Stimulated activated naive CD8-positive, alpha-beta T cell treated with anti-CD3 and anti-CD28 coated beads, Interleukin-15, Interleukin-2, amounts not matched to agents 100 U/mL and 50 U/mL, for 24 hours (primary cell): ENCODE measurements around the gene FADS3.

Experiments
- ATAC-seq: fragments of 150-1000 bp; cut with Tn5 transposase; one replicate; pipeline ENCODE4 v1.10.0; 2021
- DNase-seq: peaks from one replicate; pipeline ENCODE4 v3.0.0; 2021

FADS3 gene

DNA sequence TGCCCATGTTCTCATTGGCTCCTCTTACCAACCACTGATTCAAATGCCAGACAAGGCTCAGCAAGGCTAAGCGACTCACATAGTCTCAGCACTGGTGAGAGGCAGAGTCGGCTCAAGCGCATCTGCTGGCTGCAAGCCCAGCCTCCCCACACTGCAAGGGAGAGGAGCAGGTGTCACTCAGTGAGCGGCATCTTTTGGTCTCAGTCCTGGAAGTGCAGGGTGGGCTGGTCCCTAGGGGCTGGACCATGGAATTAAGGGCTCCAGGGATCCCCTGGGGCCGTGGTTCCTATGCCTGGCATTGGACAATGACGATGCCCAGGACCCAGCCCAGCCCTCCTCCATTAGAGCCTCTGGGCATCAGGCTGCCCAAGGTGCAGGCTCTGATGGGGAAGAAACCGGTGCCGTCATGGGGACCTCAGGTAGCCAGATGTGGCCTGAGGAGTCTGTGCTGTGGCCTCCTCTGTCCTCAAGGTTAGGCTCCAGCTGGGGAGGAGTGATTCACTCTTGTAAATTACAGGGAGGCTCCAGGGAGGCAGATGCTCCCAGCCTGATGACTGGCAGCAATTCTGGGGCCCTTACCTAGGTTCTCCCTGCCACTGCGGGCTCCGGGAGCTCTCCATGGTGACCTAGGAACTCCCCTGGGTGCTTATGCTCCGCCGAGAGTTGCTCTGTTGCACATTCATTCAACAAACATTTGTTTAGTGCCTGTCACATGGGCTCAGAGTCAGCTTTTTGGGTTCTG is 35.2 kb downstream of the FADS3 start:
- ATAC-seq (no peak), DNase-seq (no peak)

DNA sequence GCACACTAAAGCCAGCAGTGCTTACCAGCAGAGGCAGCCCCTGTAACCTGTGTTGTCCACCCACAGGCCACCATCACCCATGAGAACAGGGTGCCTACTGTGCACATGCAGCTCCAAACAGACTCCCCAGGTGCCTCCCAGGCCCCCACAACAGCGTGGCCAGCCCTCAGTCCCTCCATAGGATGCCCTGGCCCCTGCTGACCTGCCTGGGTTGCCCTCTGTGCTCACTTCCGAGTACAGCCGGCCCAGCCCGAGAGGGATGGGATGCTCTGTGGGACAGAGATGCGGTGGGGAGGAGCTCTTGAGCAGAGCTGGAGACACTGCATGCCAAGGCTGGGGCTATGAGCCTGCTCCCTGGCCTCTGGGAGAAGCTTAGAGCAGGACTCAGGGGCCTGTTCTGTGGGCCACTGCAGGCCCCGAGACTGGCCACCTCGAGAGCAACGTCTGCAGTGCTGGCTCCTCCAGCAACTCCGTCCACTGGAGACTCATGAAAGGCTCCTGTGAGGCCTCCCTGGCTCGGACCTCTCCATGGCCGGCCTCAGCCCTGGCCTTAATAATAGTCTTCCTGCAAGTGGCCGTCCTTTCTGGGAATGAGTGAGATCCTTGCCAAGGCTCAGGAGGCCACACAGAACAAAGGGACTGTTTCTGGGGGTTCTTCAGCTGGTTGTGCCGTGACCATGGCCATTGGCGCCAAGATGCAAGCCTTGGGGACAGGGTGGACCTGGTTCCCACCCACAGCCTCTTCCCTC is 36.2 kb downstream of the FADS3 start:
- DNase-seq (no peak), ATAC-seq (no peak)

DNA sequence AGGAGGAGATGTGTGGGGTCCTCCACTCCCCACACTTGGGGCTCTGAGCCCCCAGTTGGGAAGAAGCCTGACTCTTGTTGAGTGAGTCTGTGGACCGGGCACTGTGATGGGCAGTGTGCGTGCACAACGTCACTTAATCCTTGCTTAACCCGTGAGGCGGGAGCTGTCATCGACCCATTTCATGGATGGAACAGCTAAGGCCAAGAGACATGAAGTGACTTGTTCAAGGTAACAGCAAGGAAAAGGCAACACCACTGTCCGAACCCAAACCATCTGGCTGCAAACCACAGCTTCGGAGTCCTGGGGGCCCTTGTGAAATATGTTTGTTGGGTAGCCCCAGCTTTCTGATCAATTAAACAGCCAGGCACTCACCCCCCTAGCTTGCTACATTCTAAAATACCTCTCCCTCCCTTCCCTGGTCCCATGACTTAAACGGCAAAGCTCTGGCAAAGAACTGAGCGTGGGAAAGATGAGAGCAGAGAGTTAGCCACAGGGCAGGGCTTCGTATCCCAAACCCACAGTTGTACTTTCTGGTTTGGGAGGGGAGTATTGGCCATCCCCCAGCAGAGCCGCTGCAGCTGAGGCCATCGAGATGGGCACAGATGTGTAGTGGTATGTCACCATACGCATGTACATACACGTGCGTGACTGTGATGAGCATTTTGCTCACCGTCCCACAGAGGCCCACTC is 37.0 kb downstream of the FADS3 start:
- DNase-seq (no peak), ATAC-seq (no peak)

DNA sequence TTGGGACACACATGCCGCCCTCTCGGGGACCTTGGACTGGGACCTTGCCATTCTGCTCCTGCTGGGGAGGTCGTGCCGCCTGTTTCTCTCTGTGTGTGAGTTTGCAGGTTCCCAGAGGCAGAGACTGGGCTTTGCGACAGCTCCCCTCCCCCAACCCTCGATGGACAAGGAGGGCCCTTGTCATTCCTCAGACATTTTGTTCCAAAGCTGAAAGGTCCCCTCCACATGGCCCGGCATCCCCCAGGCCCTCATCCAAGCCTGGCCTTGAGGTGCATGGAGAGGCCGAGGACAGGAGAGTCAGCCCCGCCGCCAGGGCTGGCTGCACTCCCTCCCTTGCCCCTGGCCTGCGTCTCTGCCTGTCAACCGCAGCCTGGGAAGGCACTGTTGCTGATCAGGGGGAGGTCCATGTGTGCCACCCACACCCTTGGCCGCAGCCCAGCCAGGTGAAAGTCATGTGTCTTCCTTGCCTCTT is 37.6 kb downstream of the FADS3 start:
- no peak for DNase-seq
- no peak for ATAC-seq

DNA sequence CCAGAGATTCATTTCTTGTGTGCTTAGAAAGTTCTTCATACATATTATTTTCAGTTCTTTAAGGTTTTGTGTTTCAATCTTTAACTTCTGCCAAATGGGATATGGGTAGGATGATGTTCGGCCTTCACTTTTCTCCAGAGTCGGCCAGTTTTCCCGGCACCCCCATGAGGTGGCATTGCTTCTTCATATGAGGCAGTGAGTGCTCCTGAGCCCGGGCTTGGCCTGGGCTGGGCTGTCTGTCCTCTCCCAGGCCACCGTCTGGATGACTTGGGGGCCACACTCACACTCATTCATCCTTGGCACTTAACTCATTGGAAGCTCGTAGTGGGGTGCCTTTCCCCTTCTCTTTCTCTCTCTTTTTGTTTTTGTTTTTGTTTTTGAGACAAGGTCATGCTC is 39.4 kb downstream of the FADS3 start:
- ATAC-seq (no peak), DNase-seq (no peak)

DNA sequence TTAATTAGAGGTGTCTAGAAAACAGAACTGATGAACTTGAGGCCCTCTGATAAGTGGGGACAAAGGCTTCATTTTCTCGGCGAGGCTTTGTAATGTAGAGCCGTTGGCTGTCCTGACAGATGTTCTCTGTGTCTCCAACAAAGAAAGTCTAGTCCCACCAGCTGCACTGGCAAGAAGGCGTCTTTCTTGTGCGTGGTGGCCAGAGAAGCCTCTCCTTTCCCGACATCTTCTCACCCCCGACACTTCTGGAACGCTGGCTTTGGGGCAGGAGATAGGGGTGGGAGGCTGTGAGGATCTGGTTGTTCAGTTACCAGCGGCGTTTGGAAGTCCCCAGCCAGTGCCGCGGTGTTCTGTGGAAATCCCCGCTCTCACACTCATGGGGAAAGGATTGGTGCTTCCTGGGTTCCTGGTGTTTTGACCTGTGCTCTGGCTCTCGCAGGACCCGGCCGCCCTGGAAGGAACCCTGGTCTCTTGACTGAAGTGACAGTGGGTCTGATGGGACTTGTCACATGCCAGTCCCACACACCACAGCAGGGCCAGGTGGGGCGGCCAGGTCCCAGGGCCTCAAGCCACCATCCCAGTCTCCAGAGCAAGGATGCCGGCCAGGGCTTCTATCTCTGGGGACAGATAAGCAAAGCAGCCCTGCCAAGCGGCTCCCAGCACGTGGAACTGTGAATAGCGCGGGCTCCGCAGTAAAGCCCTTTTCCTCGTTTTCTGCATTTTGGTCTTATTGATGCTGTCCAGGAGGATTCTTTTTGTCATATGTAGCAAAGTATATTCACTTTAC is 40.0 kb downstream of the FADS3 start:
- DNase-seq (no peak), ATAC-seq (no peak)

DNA sequence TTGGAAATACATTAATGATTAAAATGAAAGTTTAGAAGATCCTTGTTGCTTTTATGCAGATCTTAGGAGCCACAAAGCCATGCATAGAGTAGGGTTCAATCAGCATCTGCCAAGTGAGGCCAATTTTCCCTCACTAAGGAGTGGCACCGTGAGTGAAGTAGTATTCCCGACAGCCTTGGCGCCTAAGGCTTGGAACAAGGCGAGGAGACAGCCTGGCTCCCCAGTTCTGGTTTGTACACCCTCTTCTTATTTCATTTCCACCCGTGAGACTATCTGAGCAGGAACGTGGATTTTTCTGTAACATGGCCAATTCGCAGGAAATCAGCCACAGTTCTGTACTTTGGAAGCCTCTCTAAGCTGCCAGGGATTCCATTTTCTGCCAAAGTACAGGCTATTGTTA is 40.7 kb downstream of the FADS3 start:
- ATAC-seq (no peak), DNase-seq (no peak)

DNA sequence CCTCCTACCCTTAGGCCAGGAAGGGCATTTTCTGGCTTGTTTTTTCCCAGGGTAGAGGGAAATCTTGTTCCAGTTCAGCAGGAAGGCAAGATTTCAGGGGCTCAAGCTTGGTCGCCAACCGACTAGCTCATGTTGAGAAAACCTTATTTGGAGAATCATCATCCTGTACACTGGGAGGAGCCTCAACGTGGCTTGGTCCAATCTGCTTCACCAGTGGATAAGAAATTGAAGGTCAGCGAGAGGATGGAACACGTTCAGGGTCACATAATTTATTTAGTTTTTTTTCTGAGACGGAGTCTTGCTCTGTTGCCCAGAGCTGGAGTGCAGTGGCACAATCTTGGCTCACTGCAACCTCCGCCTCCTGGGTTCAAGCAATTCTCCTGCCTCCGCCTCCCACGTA is 42.7 kb downstream of the FADS3 start:
- no peak for ATAC-seq
- DNase-seq: no peak

DNA sequence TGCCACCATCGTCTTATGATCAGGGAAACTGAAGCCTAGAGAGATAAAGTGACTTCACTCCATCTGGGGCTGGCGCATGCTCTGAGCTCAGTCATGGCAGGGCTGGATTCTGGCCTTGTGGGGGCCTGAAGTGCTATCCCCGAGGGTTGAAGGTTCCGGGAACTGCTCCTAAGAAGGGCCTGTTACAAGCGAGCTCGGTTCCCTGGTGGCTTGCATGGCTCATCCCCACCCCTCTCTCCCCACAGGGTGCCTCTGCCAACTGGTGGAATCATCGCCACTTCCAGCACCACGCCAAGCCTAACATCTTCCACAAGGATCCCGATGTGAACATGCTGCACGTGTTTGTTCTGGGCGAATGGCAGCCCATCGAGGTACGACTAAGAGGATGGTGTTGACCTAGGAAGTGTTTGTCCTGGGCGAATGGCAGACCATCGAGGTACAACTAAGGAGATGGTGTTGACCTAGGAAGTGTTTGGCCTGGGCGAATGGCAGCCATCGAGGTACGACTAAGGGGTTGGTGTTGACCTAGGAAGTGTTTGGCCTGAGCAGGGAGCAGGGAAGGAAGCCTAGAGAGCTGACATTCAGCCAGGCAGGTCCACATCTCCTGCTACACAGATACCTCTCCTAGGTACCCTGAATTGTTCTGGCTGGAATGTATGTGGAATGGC is 43.3 kb downstream of the FADS3 start:
- DNase-seq (no peak), ATAC-seq (no peak)

DNA sequence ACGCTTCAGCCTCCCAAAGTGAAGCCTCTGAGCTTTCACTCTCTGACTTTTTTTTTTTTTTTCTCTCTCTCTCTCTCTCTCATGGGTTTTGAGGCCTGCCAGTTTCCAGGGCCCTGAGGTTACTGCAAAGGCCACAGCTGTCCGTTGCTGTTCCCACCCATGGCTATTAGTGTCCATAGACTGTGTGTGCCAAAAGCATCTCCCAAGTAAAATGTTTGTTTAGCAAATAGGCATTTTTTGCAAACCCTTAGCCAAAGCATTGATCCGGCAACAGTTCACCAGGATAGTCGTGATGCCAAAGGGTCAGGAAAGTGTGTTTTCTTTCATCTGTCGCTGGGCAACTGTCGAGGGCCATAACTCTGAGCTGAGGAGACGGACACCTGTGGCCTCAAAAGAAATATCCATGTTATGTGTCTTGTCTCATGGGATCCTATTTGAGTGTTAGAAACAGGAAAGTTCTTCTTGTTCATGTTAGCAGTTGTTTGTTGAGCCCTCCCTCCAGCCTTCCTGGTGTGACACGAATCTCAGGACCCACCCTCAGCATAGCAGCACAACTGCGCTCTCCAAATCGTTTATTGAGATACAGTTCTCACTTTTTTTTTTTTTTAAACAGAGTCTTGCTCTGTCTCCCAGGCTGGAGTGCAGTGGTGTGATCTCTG is 44.9 kb downstream of the FADS3 start:
- no peak for DNase-seq
- ATAC-seq: no peak

DNA sequence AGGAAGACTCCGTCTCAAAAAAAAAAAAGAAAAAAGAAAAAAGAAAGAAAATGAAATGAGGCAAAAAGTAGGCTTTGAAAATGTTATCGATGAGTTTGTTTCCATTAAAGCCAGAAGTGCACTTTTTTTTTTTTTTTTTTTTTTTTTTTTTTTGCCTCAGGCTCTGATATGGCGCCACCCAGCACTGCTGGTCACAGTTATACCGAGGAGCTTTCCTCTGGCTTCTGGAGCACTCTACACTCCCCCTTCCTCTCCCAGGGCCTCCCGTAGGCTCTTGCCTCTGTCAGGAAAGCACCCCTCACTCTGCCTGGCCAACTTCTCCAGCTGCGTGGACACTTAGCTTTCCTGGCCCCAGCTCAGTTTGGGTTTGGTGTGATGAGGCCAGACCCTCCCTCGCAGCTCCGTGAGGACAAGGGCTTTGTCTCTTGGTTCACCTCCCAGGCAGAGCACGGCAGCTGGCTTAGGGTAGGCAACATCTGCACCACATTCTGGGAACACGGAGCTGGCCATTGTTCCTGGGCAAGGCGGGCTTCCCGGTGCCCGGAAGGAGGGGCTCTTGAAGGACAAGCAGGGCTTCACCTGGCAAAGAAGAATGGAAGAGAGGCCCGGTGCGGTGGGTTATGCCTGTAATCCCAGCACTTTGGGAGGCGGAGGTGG is 46.3 kb downstream of the FADS3 start:
- no peak for DNase-seq
- ATAC-seq: no peak

DNA sequence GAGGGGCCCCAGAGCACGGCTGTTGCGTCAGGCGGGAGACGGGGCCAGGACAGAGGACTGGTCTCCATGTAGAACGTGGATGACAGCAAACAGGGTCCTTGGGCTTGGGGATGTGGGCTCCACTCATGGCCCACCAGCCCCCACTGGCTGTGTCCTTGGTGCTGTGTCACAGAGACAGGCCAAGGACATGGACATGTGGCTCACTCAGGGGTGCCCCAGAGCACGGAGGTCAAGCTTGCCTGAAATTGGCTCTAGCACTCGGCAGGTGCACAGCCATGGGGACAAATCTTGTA is 48.9 kb downstream of the FADS3 start:
- no peak for ATAC-seq
- no peak for DNase-seq

DNA sequence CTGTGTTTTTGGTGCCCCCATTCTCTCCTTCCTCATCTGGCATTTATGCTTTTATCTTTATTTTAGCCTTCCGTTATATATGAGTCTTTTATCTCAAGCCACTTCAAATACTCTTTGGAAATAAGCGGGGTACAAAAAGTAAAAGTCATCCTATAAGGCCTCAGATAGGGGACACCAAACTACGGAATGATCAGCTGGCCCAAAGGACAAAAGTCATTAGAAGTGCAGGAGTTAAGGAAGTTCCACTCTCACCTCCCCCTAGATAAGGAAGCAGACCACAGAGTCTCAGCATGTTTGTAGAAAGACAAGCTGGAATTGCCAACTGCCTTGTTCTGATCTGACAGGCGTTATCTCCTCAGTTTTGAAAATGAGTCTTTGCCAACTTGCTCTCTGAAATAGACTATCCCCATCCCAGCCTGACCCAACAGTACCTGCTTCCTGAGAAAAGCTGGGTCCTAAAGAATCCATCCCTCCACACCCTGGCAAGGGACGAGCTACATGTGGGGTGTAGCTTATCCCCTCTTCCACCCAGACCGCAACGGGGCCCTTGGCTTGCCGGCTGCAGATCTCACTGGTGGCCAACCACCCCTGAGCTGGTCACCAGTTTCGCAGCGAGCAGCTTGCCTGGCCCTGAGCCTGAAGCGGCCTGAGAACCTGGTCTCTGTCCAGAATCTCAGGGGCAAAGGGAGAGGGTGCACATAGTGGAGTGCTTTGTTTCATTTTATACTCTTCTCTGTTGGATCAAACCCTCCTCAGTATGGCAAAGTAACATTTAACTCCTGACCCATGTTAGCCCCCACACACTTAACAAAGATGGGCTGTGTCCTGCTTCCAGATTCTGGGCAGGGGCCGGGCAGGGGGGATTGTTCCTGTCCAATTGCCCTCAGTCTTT is 49.5 kb downstream of the FADS3 start:
- ATAC-seq (no peak), DNase-seq (no peak)

DNA sequence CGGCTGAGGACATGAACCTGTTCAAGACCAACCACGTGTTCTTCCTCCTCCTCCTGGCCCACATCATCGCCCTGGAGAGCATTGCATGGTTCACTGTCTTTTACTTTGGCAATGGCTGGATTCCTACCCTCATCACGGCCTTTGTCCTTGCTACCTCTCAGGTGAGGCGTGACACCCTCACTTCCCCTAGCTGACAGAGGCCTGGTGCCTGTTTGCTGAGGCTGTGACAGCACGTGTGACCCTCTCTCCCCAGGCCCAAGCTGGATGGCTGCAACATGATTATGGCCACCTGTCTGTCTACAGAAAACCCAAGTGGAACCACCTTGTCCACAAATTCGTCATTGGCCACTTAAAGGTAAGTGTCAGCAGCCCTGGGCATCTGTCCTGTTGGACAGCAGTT is 51.0 kb downstream of the FADS3 start:
- no peak for ATAC-seq
- no peak for DNase-seq

DNA sequence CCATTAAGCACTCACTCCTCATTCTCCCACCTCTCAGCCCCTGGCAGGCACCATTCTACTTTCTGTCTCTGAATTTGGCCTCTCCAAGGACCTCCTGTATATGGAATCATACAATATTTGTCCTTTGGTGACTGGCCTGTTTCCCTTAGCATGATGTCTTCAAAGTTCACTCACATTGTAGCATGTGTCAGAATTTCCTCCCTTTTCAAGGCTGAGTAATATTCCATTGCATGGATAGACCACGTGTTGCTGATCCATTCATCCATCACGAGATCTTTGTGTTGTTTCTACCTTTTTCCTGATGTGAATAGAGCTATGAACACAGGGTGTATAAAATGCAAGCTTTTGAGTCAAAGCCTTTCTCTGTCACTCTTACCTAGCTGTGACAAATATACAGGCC is 51.6 kb downstream of the FADS3 start:
- ATAC-seq (no peak), DNase-seq (no peak)

DNA sequence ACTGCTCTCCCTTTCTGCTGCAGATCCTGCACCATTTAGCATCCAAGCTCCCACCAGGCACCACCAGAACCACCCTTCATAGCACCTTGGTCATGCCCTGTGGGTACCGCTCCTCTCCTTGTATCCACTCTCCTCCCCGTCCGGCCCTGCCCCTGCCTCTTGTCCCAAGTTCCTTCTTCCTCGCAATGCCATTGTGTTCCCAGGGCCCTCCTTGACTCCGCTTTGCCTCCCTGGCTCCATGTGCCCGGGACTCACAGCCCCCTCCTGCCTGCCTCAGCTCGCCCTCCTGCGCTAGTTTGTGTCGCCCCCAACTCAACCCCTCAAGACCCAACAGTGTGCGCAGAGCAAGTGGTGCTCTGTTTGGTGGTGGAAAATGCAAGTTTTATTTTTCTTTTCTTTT is 52.4 kb downstream of the FADS3 start:
- DNase-seq (no peak), ATAC-seq (no peak)

DNA sequence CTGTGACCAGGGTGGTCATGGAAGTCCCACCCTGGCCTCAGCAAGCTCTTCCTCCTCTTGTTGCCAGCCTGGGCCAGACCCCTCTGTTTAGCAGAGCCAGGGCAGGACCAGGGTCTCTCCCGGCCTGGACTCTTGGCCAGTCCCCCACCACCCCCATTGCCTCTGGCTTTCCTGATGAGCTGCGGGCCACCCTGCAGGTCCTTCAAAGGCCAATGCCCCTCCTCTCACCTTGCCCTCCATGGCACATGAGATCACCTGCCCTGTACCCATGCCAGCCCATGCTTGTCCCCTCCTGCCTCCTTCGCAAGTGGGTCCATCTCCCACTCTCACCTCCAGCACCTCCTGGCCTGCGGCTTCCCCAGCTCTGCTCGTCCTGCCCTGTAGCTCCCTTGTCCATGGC is 52.8 kb downstream of the FADS3 start:
- DNase-seq (no peak), ATAC-seq (no peak)

DNA sequence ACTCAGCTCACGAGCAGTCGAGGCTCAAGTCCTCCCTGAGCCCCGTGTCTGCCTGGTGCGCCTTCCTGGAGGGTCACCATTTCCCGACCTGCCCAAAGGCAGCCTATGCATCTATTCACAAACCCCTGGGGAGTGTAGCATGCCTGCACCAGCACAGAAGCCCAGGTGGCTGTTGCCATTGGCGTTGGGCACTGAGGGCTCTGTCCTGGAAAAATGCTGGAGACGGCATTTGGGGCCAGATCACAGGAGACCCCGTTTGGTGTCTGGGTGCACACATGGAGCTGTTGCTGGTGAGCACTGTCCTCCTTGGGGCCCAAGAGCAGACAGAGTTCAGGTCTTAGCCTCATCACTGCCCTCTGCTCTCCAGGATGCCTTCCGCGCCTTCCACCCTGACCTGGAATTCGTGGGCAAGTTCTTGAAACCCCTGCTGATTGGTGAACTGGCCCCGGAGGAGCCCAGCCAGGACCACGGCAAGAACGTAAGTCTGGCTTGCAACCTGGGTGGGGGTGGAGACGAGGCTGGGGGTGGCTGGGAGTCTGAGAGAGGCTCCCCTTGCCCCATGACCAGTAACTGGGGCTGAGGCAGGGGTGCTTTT is 53.8 kb downstream of the FADS3 start:
- DNase-seq (no peak), ATAC-seq (no peak)

DNA sequence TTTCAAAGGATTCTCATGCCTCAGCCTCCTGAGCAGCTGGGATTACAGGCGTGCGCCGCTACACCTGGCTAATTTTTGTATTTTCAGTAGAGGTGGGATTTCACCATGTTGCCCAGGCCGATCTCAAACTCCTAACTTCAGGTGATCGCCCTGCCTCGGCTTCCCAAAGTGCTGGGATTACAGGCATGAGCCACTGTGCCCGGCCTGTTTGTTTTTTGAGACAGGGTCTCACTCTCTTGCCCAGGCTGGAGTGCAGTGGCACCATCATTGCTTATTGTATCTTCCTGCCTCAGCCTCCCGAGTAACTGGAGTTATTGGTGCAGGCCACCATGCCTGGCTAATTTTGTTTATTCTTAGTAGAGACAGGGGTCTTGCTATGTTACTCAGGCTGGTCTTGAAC is 55.2 kb downstream of the FADS3 start:
- DNase-seq (no peak), ATAC-seq (no peak)
